Stimulated activated CD4-positive, alpha-beta T cell treated with anti-CD3 and anti-CD28 coated beads, Interleukin-4, amount 100 ng/mL, for 4 hours (primary cell): ENCODE data around the gene CADM1.

Experiments used
- DNase-seq, 2 experiments: peaks; one replicate each; pipeline ENCODE4 v3.0.0-alpha.2; 2020

CADM1 gene

GRCh38 chr11:115347106-115347505, 157.1 kb downstream of the CADM1 start:
- DNase-seq, result no peak

- no peak for DNase-seq
Observed at GRCh38 chr11:115345840-115346239, 158.4 kb downstream of the CADM1 start.

GRCh38 chr11:115345361-115345760, 158.9 kb downstream of the CADM1 start:
- DNase-seq, result no peak

GRCh38 chr11:115344846-115345245, 159.4 kb downstream of the CADM1 start:
- no peak for DNase-seq

- DNase-seq, result no peak
Observed at GRCh38 chr11:115342142-115342541, 162.1 kb downstream of the CADM1 start.

GRCh38 chr11:115340874-115341273, 163.3 kb downstream of the CADM1 start:
- DNase-seq, result no peak

GRCh38 chr11:115338476-115338875, 165.7 kb downstream of the CADM1 start:
- no peak for DNase-seq

- no peak for DNase-seq
Observed at GRCh38 chr11:115334932-115335788, 169.1 kb downstream of the CADM1 start.

- DNase-seq, result no peak
Observed at GRCh38 chr11:115333949-115334348, 170.3 kb downstream of the CADM1 start.

- DNase-seq, result no peak
Observed at GRCh38 chr11:115333121-115333520, 171.1 kb downstream of the CADM1 start.

- no peak for DNase-seq
Observed at GRCh38 chr11:115330684-115331482, 173.3 kb downstream of the CADM1 start.

GRCh38 chr11:115326526-115326925, 177.7 kb downstream of the CADM1 start:
- DNase-seq, result no peak

GRCh38 chr11:115325523-115325922, 178.7 kb downstream of the CADM1 start:
- DNase-seq, result no peak

- peak in 1 of 2 experiments; percentile 5 for DNase-seq
Observed at GRCh38 chr11:115324581-115325432, 179.4 kb downstream of the CADM1 start.

- DNase-seq, result no peak
Observed at GRCh38 chr11:115322553-115323203, 181.5 kb downstream of the CADM1 start.

GRCh38 chr11:115321605-115322289, 182.5 kb downstream of the CADM1 start:
- DNase-seq, result no peak

GRCh38 chr11:115317277-115318185, 186.7 kb downstream of the CADM1 start:
- no peak for DNase-seq

GRCh38 chr11:115316696-115317095, 187.5 kb downstream of the CADM1 start:
- DNase-seq, result no peak

GRCh38 chr11:115314330-115314920, 189.8 kb downstream of the CADM1 start:
- DNase-seq, result no peak

GRCh38 chr11:115313224-115313838, 190.9 kb downstream of the CADM1 start:
- no peak for DNase-seq
